ENCODE data around the gene BLVRA.

- TF ChIP-seq EP300 (IDR thresholded peaks at IDR 0.05) = no peak
- TF ChIP-seq, protein P1, sequence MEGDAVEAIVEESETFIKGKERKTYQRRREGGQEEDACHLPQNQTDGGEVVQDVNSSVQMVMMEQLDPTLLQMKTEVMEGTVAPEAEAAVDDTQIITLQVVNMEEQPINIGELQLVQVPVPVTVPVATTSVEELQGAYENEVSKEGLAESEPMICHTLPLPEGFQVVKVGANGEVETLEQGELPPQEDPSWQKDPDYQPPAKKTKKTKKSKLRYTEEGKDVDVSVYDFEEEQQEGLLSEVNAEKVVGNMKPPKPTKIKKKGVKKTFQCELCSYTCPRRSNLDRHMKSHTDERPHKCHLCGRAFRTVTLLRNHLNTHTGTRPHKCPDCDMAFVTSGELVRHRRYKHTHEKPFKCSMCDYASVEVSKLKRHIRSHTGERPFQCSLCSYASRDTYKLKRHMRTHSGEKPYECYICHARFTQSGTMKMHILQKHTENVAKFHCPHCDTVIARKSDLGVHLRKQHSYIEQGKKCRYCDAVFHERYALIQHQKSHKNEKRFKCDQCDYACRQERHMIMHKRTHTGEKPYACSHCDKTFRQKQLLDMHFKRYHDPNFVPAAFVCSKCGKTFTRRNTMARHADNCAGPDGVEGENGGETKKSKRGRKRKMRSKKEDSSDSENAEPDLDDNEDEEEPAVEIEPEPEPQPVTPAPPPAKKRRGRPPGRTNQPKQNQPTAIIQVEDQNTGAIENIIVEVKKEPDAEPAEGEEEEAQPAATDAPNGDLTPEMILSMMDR (IDR thresholded peaks at IDR 0.05) = no peak
Measured at GRCh38 chr7:43747328-43748105, 11.0 kb upstream of the BLVRA start.
